Measurements from ENCODE around the gene GYPC. TPM values are rescaled to one million over a fixed set of nuclear protein-coding genes. Genes with fewer than 3 reads are reported as not detected.

GYPC gene
- total RNA-seq, 1 donor: 161 TPM

- no peak for DNase-seq (ENCODE audit: low read depth)
- no peak overlapping the region for H3K4me3 ChIP-seq (ENCODE audit: low read depth, low read length)
- TF ChIP-seq CTCF (IDR thresholded peaks at IDR 0.05; ENCODE audit: insufficient read depth, low read depth, low read length): no peak
Measured at GRCh38 chr2:126675637-126676036, 19.7 kb downstream of the GYPC start.

GRCh38 chr2:126676221-126677175 lies 20.5 kb downstream of the GYPC start:
- H3K4me3 ChIP-seq (ENCODE audit: low read depth, low read length): no peak overlapping the region
- DNase-seq (ENCODE audit: low read depth): no peak
- no peak for TF ChIP-seq CTCF (IDR thresholded peaks at IDR 0.05; ENCODE audit: insufficient read depth, low read depth, low read length)

GRCh38 chr2:126677176-126677538 lies 21.2 kb downstream of the GYPC start:
- no peak for TF ChIP-seq CTCF (IDR thresholded peaks at IDR 0.05; ENCODE audit: insufficient read depth, low read depth, low read length)

GRCh38 chr2:126678269-126679065 lies 22.5 kb downstream of the GYPC start:
- DNase-seq (ENCODE audit: low read depth): no peak
- H3K4me3 ChIP-seq (ENCODE audit: low read depth, low read length): no peak overlapping the region
- TF ChIP-seq CTCF (IDR thresholded peaks at IDR 0.05; ENCODE audit: insufficient read depth, low read depth, low read length): no peak

More at GRCh38 chr2:126677176-126677538, 21.2 kb downstream of the GYPC start:
- DNase-seq (ENCODE audit: low read depth): no peak
- H3K4me3 ChIP-seq (ENCODE audit: low read depth, low read length): no peak overlapping the region

- TF ChIP-seq CTCF (IDR thresholded peaks at IDR 0.05; ENCODE audit: insufficient read depth, low read depth, low read length): no peak
Measured at GRCh38 chr2:126679094-126679713, 23.2 kb downstream of the GYPC start.

GRCh38 chr2:126681505-126681904 lies 25.5 kb downstream of the GYPC start:
- no peak overlapping the region for H3K4me3 ChIP-seq (ENCODE audit: low read depth, low read length)
- no peak for DNase-seq (ENCODE audit: low read depth)
- no peak for TF ChIP-seq CTCF (IDR thresholded peaks at IDR 0.05; ENCODE audit: insufficient read depth, low read depth, low read length)

More at GRCh38 chr2:126679094-126679713, 23.2 kb downstream of the GYPC start:
- DNase-seq (ENCODE audit: low read depth): no peak
- no peak overlapping the region for H3K4me3 ChIP-seq (ENCODE audit: low read depth, low read length)

All from fibroblast of villous mesenchyme (primary cell).